ENCODE results near the gene OSTN.

OSTN gene

GRCh38 chr3:191198932-191199331, at the start of gene OSTN:
OSTN (plus strand) TSS chr3:191199241; CDS start chr3:191212533, 13,292 bp downstream.
- H3K4me3 ChIP-seq (ENCODE audit: low read depth, low read length), result no peak within 1 kb of the TSS
- no peak for TF ChIP-seq CTCF (IDR thresholded peaks at IDR 0.05; ENCODE audit: control insufficient read depth, extremely low read depth, insufficient read depth)
- no peak for DNase-seq (ENCODE audit: low read depth)

- DNase-seq (ENCODE audit: low read depth), result no peak
These were observed 47.4 kb upstream of the OSTN start for GRCh38 chr3:191151653-191152052.

GRCh38 chr3:191154827-191155226, 44.2 kb upstream of the OSTN start:
- DNase-seq (ENCODE audit: low read depth), result no peak
- TF ChIP-seq CTCF (IDR thresholded peaks at IDR 0.05; ENCODE audit: control insufficient read depth, extremely low read depth, insufficient read depth), result no peak
- no peak overlapping the region for H3K4me3 ChIP-seq (ENCODE audit: low read depth, low read length)

More at GRCh38 chr3:191151653-191152052, 47.4 kb upstream of the OSTN start:
- no peak overlapping the region for H3K4me3 ChIP-seq (ENCODE audit: low read depth, low read length)
- no peak for TF ChIP-seq CTCF (IDR thresholded peaks at IDR 0.05; ENCODE audit: control insufficient read depth, extremely low read depth, insufficient read depth)

- H3K4me3 ChIP-seq (ENCODE audit: low read depth, low read length), result no peak overlapping the region
- no peak for TF ChIP-seq CTCF (IDR thresholded peaks at IDR 0.05; ENCODE audit: control insufficient read depth, extremely low read depth, insufficient read depth)
- no peak for DNase-seq (ENCODE audit: low read depth)
These were observed 40.8 kb upstream of the OSTN start for GRCh38 chr3:191158247-191158646.

GRCh38 chr3:191158815-191159214, 40.2 kb upstream of the OSTN start:
- TF ChIP-seq CTCF (IDR thresholded peaks at IDR 0.05; ENCODE audit: control insufficient read depth, extremely low read depth, insufficient read depth), result no peak
- DNase-seq (ENCODE audit: low read depth), result no peak
- H3K4me3 ChIP-seq (ENCODE audit: low read depth, low read length), result no peak overlapping the region

- DNase-seq (ENCODE audit: low read depth), result no peak
- no peak for TF ChIP-seq CTCF (IDR thresholded peaks at IDR 0.05; ENCODE audit: control insufficient read depth, extremely low read depth, insufficient read depth)
- H3K4me3 ChIP-seq (ENCODE audit: low read depth, low read length), result no peak overlapping the region
These were observed 33.2 kb upstream of the OSTN start for GRCh38 chr3:191165802-191166201.

- no peak for DNase-seq (ENCODE audit: low read depth)
- H3K4me3 ChIP-seq (ENCODE audit: low read depth, low read length), result no peak overlapping the region
- no peak for TF ChIP-seq CTCF (IDR thresholded peaks at IDR 0.05; ENCODE audit: control insufficient read depth, extremely low read depth, insufficient read depth)
These were observed 32.7 kb upstream of the OSTN start for GRCh38 chr3:191166368-191166767.
